Neuronal stem cell (in vitro differentiated cells): ENCODE data around the gene TRIM56.
"Not testable (repeated sequence)": the region's sequence is repeated elsewhere in the genome, so short reads cannot be mapped to it uniquely, and the experiment has no call there.

Experiments
- DNase-seq: peaks from one replicate; pipeline ENCODE4 v3.0.0-alpha.2; 2013; ENCODE audit warnings: low spot score
- H2AFZ ChIP-seq: one replicate; pipeline ENCODE4 v1.6.1; 2013; ENCODE audit warnings: mild to moderate bottlenecking, low read length, inconsistent platforms
- H2AK5ac ChIP-seq: 2 replicates; pipeline ENCODE4 v1.6.1; 2013; ENCODE audit warnings: low read depth, mild to moderate bottlenecking, inconsistent platforms, low read length, moderate library complexity, mixed read lengths
- H2BK120ac ChIP-seq: 2 replicates; pipeline ENCODE4 v1.6.1; 2013; ENCODE audit warnings: low read depth, mild to moderate bottlenecking, inconsistent platforms, low read length, moderate library complexity, mixed read lengths
- H2BK12ac ChIP-seq: one replicate; pipeline ENCODE4 v1.6.1; 2013; ENCODE audit warnings: low read length, inconsistent platforms
- H2BK15ac ChIP-seq: 2 replicates; pipeline ENCODE4 v1.6.1; 2013; ENCODE audit warnings: mild to moderate bottlenecking, low read length, inconsistent platforms, mixed read lengths
- H2BK5ac ChIP-seq: one replicate; pipeline ENCODE4 v1.6.1; 2013; ENCODE audit warnings: inconsistent platforms, mild to moderate bottlenecking, low read length, moderate library complexity
- H3K14ac ChIP-seq: one replicate; pipeline ENCODE4 v1.6.1; 2013; ENCODE audit warnings: low read length, inconsistent platforms
- H3K18ac ChIP-seq: 2 replicates; pipeline ENCODE4 v1.6.1; 2013; ENCODE audit warnings: low read length, inconsistent platforms
- H3K23ac ChIP-seq: 2 replicates; pipeline ENCODE4 v1.6.1; 2013; ENCODE audit warnings: low read depth, mild to moderate bottlenecking, mixed read lengths, low read length, inconsistent platforms; ENCODE audit not compliant: poor library complexity
- H3K27ac ChIP-seq: replicated peaks from 3 replicates; pipeline ENCODE4 v1.5.1; 2013; ENCODE audit warnings: low read length, inconsistent platforms
- H3K27me3 ChIP-seq, 3 experiments: 2 replicates each; pipeline ENCODE4 v1.6.1; 2013; ENCODE audit warnings: low read length in 3 of 3, mild to moderate bottlenecking in 2 of 3, inconsistent platforms in 1 of 3, low read depth in 1 of 3, mixed read lengths in 1 of 3, moderate library complexity in 1 of 3; ENCODE audit not compliant: control insufficient read depth in 3 of 3, insufficient read depth in 3 of 3
- H3K36me3 ChIP-seq, 2 donors: replicated peaks in 1 of 2; 2 replicates each; pipeline ENCODE4 v1.6.1; 2013; ENCODE audit warnings: low read length in 2 of 2; ENCODE audit not compliant: control insufficient read depth in 2 of 2, insufficient read depth in 2 of 2
- H3K4ac ChIP-seq: 2 replicates; pipeline ENCODE4 v1.6.1; 2013; ENCODE audit warnings: inconsistent platforms, mild to moderate bottlenecking, low read length, moderate library complexity
- H3K4me1 ChIP-seq, 2 donors: 1 replicate in 1 of 2; 2 replicates in 1 of 2; pipeline ENCODE4 v1.6.1; 2013; ENCODE audit warnings: low read length in 2 of 2, low read depth in 1 of 2; ENCODE audit not compliant: control insufficient read depth in 2 of 2, insufficient read depth in 1 of 2
- H3K4me2 ChIP-seq: one replicate; pipeline ENCODE4 v1.6.1; 2013; ENCODE audit warnings: mild to moderate bottlenecking, low read length, inconsistent platforms; ENCODE audit not compliant: insufficient read depth, poor library complexity, severe bottlenecking
- H3K4me3 ChIP-seq, 2 donors: 2 replicates each; pipeline ENCODE4 v1.5.1; 2013; ENCODE audit warnings: low read length in 2 of 2, mild to moderate bottlenecking in 2 of 2, inconsistent platforms in 1 of 2, moderate library complexity in 1 of 2
- H3K79me1 ChIP-seq: one replicate; pipeline ENCODE4 v1.6.1; 2013; ENCODE audit warnings: low read depth, mild to moderate bottlenecking, inconsistent platforms, low read length, moderate library complexity
- H3K9ac ChIP-seq: one replicate; pipeline ENCODE4 v1.6.1; 2013; ENCODE audit warnings: mild to moderate bottlenecking, low read depth, low read length, inconsistent platforms; ENCODE audit not compliant: poor library complexity
- H3K9me3 ChIP-seq, 2 donors: replicated peaks in 1 of 2; 2 replicates each; pipeline versions ENCODE3 to v1.6.1; 2013; ENCODE audit warnings: low read length in 2 of 2, mild to moderate bottlenecking in 2 of 2, inconsistent platforms in 1 of 2, low read depth in 1 of 2, mixed read lengths in 1 of 2, moderate library complexity in 1 of 2; ENCODE audit not compliant: control insufficient read depth in 2 of 2, insufficient read depth in 1 of 2
- H4K8ac ChIP-seq: one replicate; pipeline ENCODE4 v1.6.1; 2013; ENCODE audit warnings: low read depth, mild to moderate bottlenecking, inconsistent platforms, low read length, moderate library complexity
- H4K91ac ChIP-seq: one replicate; pipeline ENCODE4 v1.6.1; 2013; ENCODE audit warnings: low read length, low read depth, mild to moderate bottlenecking, inconsistent platforms; ENCODE audit not compliant: poor library complexity
- WGBS, 2 donors: extraction: QIAGEN DNeasy Blood & Tissue Kit; methylation state at CpG; one replicate each; pipeline ENCODE4 v1.1.7; 2013; ENCODE audit warnings: missing lambda C conversion rate in 2 of 2, mixed read lengths in 1 of 2; ENCODE audit not compliant: insufficient read length in 2 of 2, insufficient replicate concordance in 1 of 2; ENCODE audit errors: extremely low coverage in 2 of 2; 5-methylcytosine and 5-hydroxymethylcytosine counted together

Gene TRIM56

DNA sequence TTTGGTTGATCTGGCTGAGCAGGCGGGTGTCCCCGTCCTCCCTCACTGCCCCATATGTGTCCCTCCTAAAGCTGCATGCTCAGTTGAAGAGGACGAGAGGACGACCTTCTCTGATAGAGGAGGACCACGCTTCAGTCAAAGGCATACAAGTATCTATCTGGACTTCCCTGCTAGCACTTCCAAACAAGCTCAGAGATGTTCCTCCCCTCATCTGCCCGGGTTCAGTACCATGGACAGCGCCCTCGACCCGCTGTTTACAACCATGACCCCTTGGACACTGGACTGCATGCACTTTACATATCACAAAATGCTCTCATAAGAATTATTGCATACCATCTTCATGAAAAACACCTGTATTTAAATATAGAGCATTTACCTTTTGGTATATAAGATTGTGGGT, 26.9 kb upstream of the TRIM56 start:
- Histone ChIP-seq H3K27me3 (peaks cover 0 to 35% (median 1%) of the 10 kb centered on the region in 3 experiments), H2BK15ac (no peak overlapping the region), H2BK5ac (no peak overlapping the region), H2BK120ac (no peak overlapping the region), H2BK12ac (no peak overlapping the region), H3K14ac (no peak overlapping the region), H3K79me1 (no peaks in the 10 kb centered on the region), H3K18ac (no peak overlapping the region), H4K8ac (no peak overlapping the region), H3K9ac (no peak overlapping the region), H3K23ac (no peak overlapping the region), H3K36me3 (no peaks in the 10 kb centered on the region), H3K4me1 (peaks cover 0 to 1% of the 10 kb centered on the region in 2 donors), H3K4ac (no peak overlapping the region), H3K9me3 (no peaks in the 10 kb centered on the region), H2AFZ (no peak overlapping the region), H4K91ac (no peak overlapping the region), H3K4me3 (no peak overlapping the region), H3K27ac (no peak overlapping the region), H2AK5ac (no peak overlapping the region), H3K4me2 (no peak overlapping the region)
- DNase-seq: peak; percentile 74
- no CpG with 5 or more reads among the region's 9 CpGs for WGBS, 2 donors

GRCh38 chr7:101059620-101059942, 25.7 kb upstream of the TRIM56 start:
- Histone ChIP-seq H3K18ac (no peak overlapping the region), H3K27ac (no peak overlapping the region), H3K4ac (no peak overlapping the region), H3K23ac (no peak overlapping the region), H3K9me3 (no peaks in the 10 kb centered on the region), H3K9ac (no peak overlapping the region), H3K79me1 (no peaks in the 10 kb centered on the region), H4K91ac (no peak overlapping the region), H3K4me3 (no peak overlapping the region), H2BK5ac (no peak overlapping the region), H3K4me2 (no peak overlapping the region), H2BK12ac (no peak overlapping the region), H2AFZ (no peak overlapping the region), H3K36me3 (no peaks in the 10 kb centered on the region), H3K4me1 (peaks cover 0 to 1% of the 10 kb centered on the region in 2 donors), H2BK15ac (no peak overlapping the region), H2AK5ac (no peak overlapping the region), H3K27me3 (peaks cover 0 to 39% (median 1%) of the 10 kb centered on the region in 3 experiments), H3K14ac (no peak overlapping the region), H4K8ac (no peak overlapping the region), H2BK120ac (no peak overlapping the region)
- WGBS, 2 donors: no CpG with 5 or more reads among the region's 9 CpGs
- DNase-seq: no peak

- Histone ChIP-seq H4K8ac (no peak overlapping the region), H2BK5ac (no peak overlapping the region), H2AFZ (no peak overlapping the region), H3K4me2 (no peak overlapping the region), H3K9ac (no peak overlapping the region), H3K27ac (no peak overlapping the region), H4K91ac (no peak overlapping the region), H3K79me1 (no peaks in the 10 kb centered on the region), H3K36me3 (no peaks in the 10 kb centered on the region), H3K27me3 (peaks cover 0 to 29% (median 1%) of the 10 kb centered on the region in 3 experiments), H2BK12ac (no peak overlapping the region), H3K18ac (no peak overlapping the region), H3K23ac (no peak overlapping the region), H2AK5ac (no peak overlapping the region), H3K4me3 (no peak overlapping the region), H3K4ac (no peak overlapping the region), H2BK120ac (no peak overlapping the region), H3K14ac (no peak overlapping the region), H3K9me3 (no peaks in the 10 kb centered on the region), H2BK15ac (no peak overlapping the region), H3K4me1 (peaks cover 0 to 2% of the 10 kb centered on the region in 2 donors)
- no CpG with 5 or more reads among the region's 5 CpGs for WGBS, 2 donors
- DNase-seq: no peak
Measured at GRCh38 chr7:101060992-101061391, 24.3 kb upstream of the TRIM56 start.

GRCh38 chr7:101064176-101064550, 21.1 kb upstream of the TRIM56 start:
- Histone ChIP-seq H3K9ac (peak overlapping the region; percentile 50), H3K27me3 (peaks cover 0 to 13% (median 1%) of the 10 kb centered on the region in 3 experiments), H3K4me3 (peak overlapping the region in 1 of 2 donors; percentile 64)
- H3K18ac ChIP-seq, H2BK15ac ChIP-seq, H3K9me3 ChIP-seq, H4K91ac ChIP-seq, H3K79me1 ChIP-seq, H3K36me3 ChIP-seq, H2AK5ac ChIP-seq, H2BK12ac ChIP-seq, H3K4me2 ChIP-seq, H2BK120ac ChIP-seq, DNase-seq, H3K27ac ChIP-seq, H3K4me1 ChIP-seq, H3K23ac ChIP-seq, H2BK5ac ChIP-seq, H2AFZ ChIP-seq, H3K4ac ChIP-seq, H4K8ac ChIP-seq, H3K14ac ChIP-seq: not testable (repeated sequence)
- WGBS, 2 donors: no CpG with 5 or more reads among the region's 9 CpGs
